IMR-90 (cell line): Measurements from ENCODE around the gene MCHR2. TPM values are rescaled to one million over a fixed set of nuclear protein-coding genes. Genes with fewer than 3 reads are reported as not detected.

ENCODE experiments used
- ATAC-seq: fragments of 200-7000 bp; cut with Tn5 transposase; 2 replicates; pipeline ENCODE4 v1.9.1; 2020; ENCODE audit warnings: low read depth, mild to moderate bottlenecking, moderate library complexity
- BruUV-seq: library from RNA; stranded (reverse); fragments of 400-500 nt; replicated peaks from 2 replicates; lab custom pipeline; 2021; lab: Mats Ljungman, UMichigan
- CTCF ChIA-PET: fragments of 300-600 bp; formaldehyde crosslinking; extraction: SDS; loops from one replicate; lab custom pipeline; 2021; ENCODE audit warnings: antibody characterized with exemption; lab: Yijun Ruan, JAX
- POLR2A ChIA-PET: fragments of 300-600 bp; sonication (Branson Sonifier 250); formaldehyde crosslinking; loops from one replicate; lab custom pipeline; 2022; ENCODE audit warnings: antibody characterized with exemption; ENCODE audit not compliant: unreplicated experiment; lab: Charles Lee
- DNase-seq: peaks from one replicate; pipeline ENCODE4 v3.0.0; 2013
- H2AFZ ChIP-seq: replicated peaks from 2 replicates; pipeline ENCODE3; 2013; ENCODE audit warnings: low read length, mild to moderate bottlenecking; ENCODE audit not compliant: poor library complexity
- H2AK5ac ChIP-seq: 2 replicates; pipeline ENCODE4 v1.6.1; 2013; ENCODE audit warnings: low read depth, low read length, inconsistent platforms
- H2AK9ac ChIP-seq: replicated peaks from 2 replicates; pipeline ENCODE3; 2013; ENCODE audit warnings: mild to moderate bottlenecking, low read depth, low read length, moderate library complexity; ENCODE audit not compliant: poor library complexity
- H2BK120ac ChIP-seq: 2 replicates; pipeline ENCODE4 v1.6.1; 2013; ENCODE audit warnings: low read depth, low read length, inconsistent platforms
- H2BK15ac ChIP-seq: 3 replicates; pipeline ENCODE4 v1.6.1; 2013; ENCODE audit warnings: low read depth, low read length, inconsistent platforms
- H2BK20ac ChIP-seq: 2 replicates; pipeline ENCODE4 v1.6.1; 2013; ENCODE audit warnings: low read depth, mild to moderate bottlenecking, inconsistent platforms, low read length, moderate library complexity
- H2BK5ac ChIP-seq: 2 replicates; pipeline ENCODE4 v1.6.1; 2013; ENCODE audit warnings: mild to moderate bottlenecking, low read depth, low read length, inconsistent platforms; ENCODE audit not compliant: poor library complexity, severe bottlenecking
- H3K14ac ChIP-seq: replicated peaks from 2 replicates; pipeline ENCODE4 v1.6.1; 2013; ENCODE audit warnings: low read depth, low read length, inconsistent platforms
- H3K18ac ChIP-seq: 2 replicates; pipeline ENCODE4 v1.6.1; 2013; ENCODE audit warnings: low read depth, low read length, control low read depth
- H3K23ac ChIP-seq: 2 replicates; pipeline ENCODE4 v1.6.1; 2013; ENCODE audit warnings: low read depth, low read length, inconsistent platforms
- H3K27ac ChIP-seq: 2 replicates; pipeline ENCODE4 v1.5.1; 2013; ENCODE audit warnings: mild to moderate bottlenecking, control low read depth, low read length; ENCODE audit not compliant: insufficient read depth
- H3K27me3 ChIP-seq: 2 replicates; pipeline ENCODE4 v1.6.1; 2013; ENCODE audit warnings: low read length; ENCODE audit not compliant: control insufficient read depth, insufficient read depth
- H3K36me3 ChIP-seq: 2 replicates; pipeline ENCODE4 v1.6.1; 2013; ENCODE audit warnings: low read length, mixed read lengths; ENCODE audit not compliant: control insufficient read depth, insufficient read depth
- H3K4ac ChIP-seq: 2 replicates; pipeline ENCODE4 v1.6.1; 2013; ENCODE audit warnings: low read depth, low read length, inconsistent platforms
- H3K4me1 ChIP-seq: 2 replicates; pipeline ENCODE4 v1.6.1; 2013; ENCODE audit warnings: low read length, mixed read lengths; ENCODE audit not compliant: control insufficient read depth, insufficient read depth
- H3K4me2 ChIP-seq: 2 replicates; pipeline ENCODE4 v1.6.1; 2013; ENCODE audit warnings: low read depth, mild to moderate bottlenecking, control low read depth, low read length, moderate library complexity
- H3K4me3 ChIP-seq: 2 replicates; pipeline ENCODE4 v1.5.1; 2013; ENCODE audit warnings: low read depth, mild to moderate bottlenecking, control low read depth, low read length, moderate library complexity; ENCODE audit not compliant: insufficient read depth
- H3K56ac ChIP-seq: 2 replicates; pipeline ENCODE4 v1.6.1; 2013; ENCODE audit warnings: low read length, inconsistent platforms; ENCODE audit not compliant: insufficient read depth; ENCODE audit errors: extremely low read depth
- H3K79me1 ChIP-seq, 2 experiments: 2 replicates each; pipeline ENCODE4 v1.6.1; 2013; ENCODE audit warnings: low read length in 2 of 2, inconsistent platforms in 1 of 2, low read depth in 1 of 2
- H3K9ac ChIP-seq: 2 replicates; pipeline ENCODE4 v1.6.1; 2013; ENCODE audit warnings: low read depth, low read length, control low read depth
- H3K9me1 ChIP-seq: 2 replicates; pipeline ENCODE4 v1.6.1; 2013; ENCODE audit warnings: low read length, inconsistent platforms; ENCODE audit not compliant: insufficient read depth
- H3K9me3 ChIP-seq: 2 replicates; pipeline ENCODE4 v1.6.1; 2013; ENCODE audit warnings: low read length; ENCODE audit not compliant: control insufficient read depth, insufficient read depth
- H4K20me1 ChIP-seq: 2 replicates; pipeline ENCODE4 v1.6.1; 2013; ENCODE audit warnings: low read length, inconsistent platforms; ENCODE audit not compliant: insufficient read depth
- H4K5ac ChIP-seq: 2 replicates; pipeline ENCODE4 v1.6.1; 2013; ENCODE audit warnings: mild to moderate bottlenecking, low read depth, low read length, control low read depth
- H4K8ac ChIP-seq, 2 experiments: 2 replicates each; pipeline ENCODE4 v1.6.1; 2013; ENCODE audit warnings: low read depth in 2 of 2, low read length in 2 of 2, control low read depth in 1 of 2, inconsistent platforms in 1 of 2
- H4K91ac ChIP-seq: 2 replicates; pipeline ENCODE4 v1.6.1; 2013; ENCODE audit warnings: low read depth, low read length, inconsistent platforms; ENCODE audit not compliant: insufficient read depth
- CHD1 ChIP-seq: IDR thresholded peaks from 2 replicates; pipeline ENCODE4 v1.6.1; 2012; ENCODE audit warnings: low read depth, low read length, improper control_type of control experiment
- MAFK ChIP-seq: IDR thresholded peaks from 2 replicates; pipeline ENCODE4 v1.6.1; 2012; ENCODE audit warnings: low read depth, low read length, improper control_type of control experiment
- MAZ ChIP-seq: IDR thresholded peaks from 2 replicates; pipeline ENCODE4 v1.6.1; 2012; ENCODE audit warnings: low read depth, mild to moderate bottlenecking, low read length, improper control_type of control experiment, moderate library complexity, borderline replicate concordance
- MXI1 ChIP-seq: IDR thresholded peaks from 2 replicates; pipeline ENCODE4 v1.6.1; 2012; ENCODE audit warnings: low read depth, mild to moderate bottlenecking, low read length, moderate library complexity, borderline replicate concordance
- RAD21 ChIP-seq: IDR thresholded peaks from 2 replicates; pipeline ENCODE4 v1.6.1; 2012; ENCODE audit warnings: low read length, improper control_type of control experiment
- RCOR1 ChIP-seq: IDR thresholded peaks from 2 replicates; pipeline ENCODE4 v1.6.1; 2012; ENCODE audit warnings: mild to moderate bottlenecking, low read length, improper control_type of control experiment; ENCODE audit not compliant: insufficient replicate concordance
- SMC3 ChIP-seq: fragments of 150-350 bp; IDR thresholded peaks from 2 replicates; pipeline ENCODE4 v1.6.1; 2016; ENCODE audit warnings: low read depth, mild to moderate bottlenecking, antibody characterized with exemption, low read length, moderate library complexity
- WGBS, 2 experiments: methylation state at CpG; one replicate each; pipeline versions ENCODE4 v1.1.5 to v1.1.7; 2013; ENCODE audit warnings: missing lambda C conversion rate in 2 of 2; ENCODE audit not compliant: insufficient read length in 1 of 2; ENCODE audit errors: extremely low coverage in 2 of 2; 5-methylcytosine and 5-hydroxymethylcytosine counted together
- dilution Hi-C: fragments of 300-500 bp; cut with HindIII; formaldehyde crosslinking; loops from one replicate; pipeline ENCODE4 v1.14.3; 2018; ENCODE audit warnings: low sequenced_read_pairs; ENCODE audit not compliant: unreplicated experiment
- in situ Hi-C: fragments of 300-500 bp; cut with MboI; formaldehyde crosslinking; loops from 3 replicates; pipeline ENCODE4 v1.14.3; 2019; ENCODE audit warnings: low sequenced_read_pairs, inconsistent platforms, mixed read lengths
- intact Hi-C: fragments of 100-400 bp; cut with micrococcal nuclease; formaldehyde crosslinking; loops from 2 replicates; pipeline ENCODE4 v1.10.0; 2022
- polyA plus RNA-seq, 3 experiments: library from polyadenylated mRNA; depleted of rRNA; stranded (reverse); fragments of >200 nt; gene quantifications; 2 replicates each; pipeline ENCODE4 v1.2.3, GENCODE V29; 2012; ENCODE audit warnings: low replicate concordance in 1 of 3
- total RNA-seq: library from RNA; depleted of rRNA; stranded (reverse); fragments of >200 nt; gene quantifications from 2 replicates; pipeline ENCODE4 v1.2.3, GENCODE V29; 2012
- TF ChIP-seq, protein P1 (sequence below): conservative IDR thresholded peaks from 2 replicates; pipeline ENCODE4 v1.5.1; 2012; ENCODE audit warnings: mild to moderate bottlenecking, low read depth, low read length, improper control_type of control experiment

Gene MCHR2
- total and polyA plus RNA-seq, 2 of the 4 experiments (the other 2 are of a cell fraction): not detected

DNA sequence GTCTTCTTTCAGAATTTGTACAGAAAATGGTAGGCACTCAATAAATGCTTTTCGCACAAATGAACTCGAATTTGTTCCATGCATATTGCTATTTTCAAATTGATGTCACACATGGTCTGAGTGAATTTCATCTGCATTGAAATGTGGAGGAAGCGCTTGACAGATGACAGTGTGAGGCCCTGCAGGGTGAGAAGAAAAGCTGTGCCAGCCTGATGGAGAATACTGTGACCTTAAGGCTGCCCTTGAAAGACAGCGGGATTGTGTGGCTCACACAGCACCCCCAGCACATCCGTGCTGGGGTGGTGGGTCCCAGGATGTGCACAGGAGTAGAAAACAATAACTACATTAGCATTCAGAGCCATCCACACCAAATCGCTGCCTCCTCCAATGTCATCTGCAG lies 14.8 kb upstream of the MCHR2 start:
- in situ Hi-C loops (no loop called here), dilution Hi-C loops (no loop called here), intact Hi-C loops (no loop called here)
- Histone ChIP-seq H3K4me1 (no peaks in the 10 kb centered on the region), H4K5ac (no peak overlapping the region), H3K4me2 (no peak overlapping the region), H2BK15ac (no peak overlapping the region), H2BK120ac (no peak overlapping the region), H3K79me1 (no peaks in the 10 kb centered on the region), H3K9me1 (no peaks in the 10 kb centered on the region), H3K27ac (no peak overlapping the region), H2AFZ (no peak overlapping the region), H3K9ac (no peak overlapping the region), H2AK9ac (no peak overlapping the region), H2BK20ac (no peak overlapping the region), H4K8ac (no peak overlapping the region), H3K36me3 (no peaks in the 10 kb centered on the region), H2AK5ac (no peak overlapping the region), H4K20me1 (no peaks in the 10 kb centered on the region), H3K4me3 (no peak overlapping the region), H3K18ac (no peak overlapping the region), H3K9me3 (no peaks in the 10 kb centered on the region), H3K14ac (no peak overlapping the region), H3K56ac (no peak overlapping the region), H4K91ac (no peak overlapping the region), H3K4ac (no peak overlapping the region), H3K23ac (no peak overlapping the region), H2BK5ac (no peak overlapping the region), H3K27me3 (peaks cover 9% of the 10 kb centered on the region)
- DNase-seq (no peak), ATAC-seq (no peak)
- no CpG with 5 or more reads among the region's 6 CpGs for WGBS, 2 experiments
- TF ChIP-seq RCOR1: no peak
- TF ChIP-seq, protein P1, sequence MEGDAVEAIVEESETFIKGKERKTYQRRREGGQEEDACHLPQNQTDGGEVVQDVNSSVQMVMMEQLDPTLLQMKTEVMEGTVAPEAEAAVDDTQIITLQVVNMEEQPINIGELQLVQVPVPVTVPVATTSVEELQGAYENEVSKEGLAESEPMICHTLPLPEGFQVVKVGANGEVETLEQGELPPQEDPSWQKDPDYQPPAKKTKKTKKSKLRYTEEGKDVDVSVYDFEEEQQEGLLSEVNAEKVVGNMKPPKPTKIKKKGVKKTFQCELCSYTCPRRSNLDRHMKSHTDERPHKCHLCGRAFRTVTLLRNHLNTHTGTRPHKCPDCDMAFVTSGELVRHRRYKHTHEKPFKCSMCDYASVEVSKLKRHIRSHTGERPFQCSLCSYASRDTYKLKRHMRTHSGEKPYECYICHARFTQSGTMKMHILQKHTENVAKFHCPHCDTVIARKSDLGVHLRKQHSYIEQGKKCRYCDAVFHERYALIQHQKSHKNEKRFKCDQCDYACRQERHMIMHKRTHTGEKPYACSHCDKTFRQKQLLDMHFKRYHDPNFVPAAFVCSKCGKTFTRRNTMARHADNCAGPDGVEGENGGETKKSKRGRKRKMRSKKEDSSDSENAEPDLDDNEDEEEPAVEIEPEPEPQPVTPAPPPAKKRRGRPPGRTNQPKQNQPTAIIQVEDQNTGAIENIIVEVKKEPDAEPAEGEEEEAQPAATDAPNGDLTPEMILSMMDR: no peak
- no peak for TF ChIP-seq MXI1
- no peak for TF ChIP-seq MAZ
- no peak for TF ChIP-seq SMC3
- TF ChIP-seq MAFK: no peak
- TF ChIP-seq CHD1: no peak
- TF ChIP-seq RAD21: no peak
- CTCF ChIA-PET: no interaction called here
- POLR2A ChIA-PET: no interaction called here
- no TSS peak for BruUV-seq
